ENCODE results near the gene EZH2. TPM values are rescaled to one million over a fixed set of nuclear protein-coding genes. Genes with fewer than 3 reads are reported as not detected.

The EZH2 gene
- total RNA-seq, 4 donors from 2014 or later = 1.0 to 3.7 (median 1.7) TPM

DNA sequence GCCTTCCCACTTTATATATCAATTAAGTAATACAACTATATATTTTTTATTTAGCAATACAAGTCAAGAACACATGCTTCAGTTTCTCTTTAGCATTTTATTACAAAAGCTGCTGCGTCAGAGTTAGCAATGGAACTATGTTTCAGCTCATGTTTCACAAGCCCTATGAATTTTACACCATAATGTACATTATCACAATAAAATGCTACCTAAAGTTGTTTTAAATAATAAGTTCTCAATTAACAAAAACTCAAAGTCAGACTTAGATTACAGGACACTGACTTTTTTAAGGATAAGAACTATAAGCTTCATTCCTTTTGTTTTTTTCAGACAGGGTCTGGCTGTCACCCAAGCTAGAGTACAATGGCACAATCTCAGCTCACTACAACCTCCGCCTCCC is 52.3 kb downstream of the EZH2 start:
- ATAC-seq = no peak
- H3K4me3 ChIP-seq = no peak overlapping the region
- in situ Hi-C loops (cut with MboI; ENCODE audit: low sequenced_read_pairs in 4 of 4) = no loop called here

DNA sequence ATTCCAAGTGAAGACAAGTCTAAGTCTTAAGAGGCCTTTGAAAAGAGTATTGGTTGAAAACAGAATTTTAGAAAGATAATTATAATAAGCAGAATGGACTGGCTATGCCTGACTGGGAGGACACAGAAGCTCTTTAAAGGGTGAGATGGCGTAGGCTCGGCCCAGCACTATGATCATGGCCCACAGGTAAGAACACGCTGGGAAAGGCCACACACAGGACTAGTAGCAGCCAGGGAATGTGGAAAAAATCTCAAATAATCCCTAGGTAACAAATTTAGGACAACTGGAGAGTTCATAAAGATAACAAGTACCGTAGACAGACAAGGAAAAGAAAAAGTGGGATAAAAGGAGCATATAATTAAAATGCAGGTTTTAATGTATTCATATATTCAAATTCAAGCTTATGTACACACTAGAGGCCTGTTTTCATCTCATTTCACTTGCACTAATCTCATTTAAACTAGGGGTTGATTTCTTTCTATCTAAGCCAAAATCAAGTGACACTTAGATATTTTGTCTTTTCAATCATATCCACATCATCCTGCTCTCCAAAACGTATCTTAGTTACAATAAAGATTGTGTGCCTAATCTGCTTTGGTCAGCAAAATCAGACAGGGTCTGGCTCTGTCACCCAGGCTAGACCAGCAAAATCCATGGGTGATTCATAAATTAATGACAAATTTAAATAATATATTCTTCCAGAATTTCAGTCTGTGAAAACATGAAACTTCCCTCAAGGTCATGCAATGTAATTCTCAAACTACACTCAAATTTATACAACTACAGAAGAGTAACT is 53.0 kb downstream of the EZH2 start:
- ATAC-seq = no peak
- in situ Hi-C loops (cut with MboI; ENCODE audit: low sequenced_read_pairs in 4 of 4) = no loop called here
- no peaks in the 10 kb centered on the region for H3K36me3 ChIP-seq
- no peak overlapping the region for H3K4me3 ChIP-seq
- H3K27ac ChIP-seq = no peak overlapping the region
- intact Hi-C loops (cut with DNase I; ENCODE audit: low total_unique reads) = no loop called here
- no peaks in the 10 kb centered on the region for H3K27me3 ChIP-seq
- TF ChIP-seq, protein P1, sequence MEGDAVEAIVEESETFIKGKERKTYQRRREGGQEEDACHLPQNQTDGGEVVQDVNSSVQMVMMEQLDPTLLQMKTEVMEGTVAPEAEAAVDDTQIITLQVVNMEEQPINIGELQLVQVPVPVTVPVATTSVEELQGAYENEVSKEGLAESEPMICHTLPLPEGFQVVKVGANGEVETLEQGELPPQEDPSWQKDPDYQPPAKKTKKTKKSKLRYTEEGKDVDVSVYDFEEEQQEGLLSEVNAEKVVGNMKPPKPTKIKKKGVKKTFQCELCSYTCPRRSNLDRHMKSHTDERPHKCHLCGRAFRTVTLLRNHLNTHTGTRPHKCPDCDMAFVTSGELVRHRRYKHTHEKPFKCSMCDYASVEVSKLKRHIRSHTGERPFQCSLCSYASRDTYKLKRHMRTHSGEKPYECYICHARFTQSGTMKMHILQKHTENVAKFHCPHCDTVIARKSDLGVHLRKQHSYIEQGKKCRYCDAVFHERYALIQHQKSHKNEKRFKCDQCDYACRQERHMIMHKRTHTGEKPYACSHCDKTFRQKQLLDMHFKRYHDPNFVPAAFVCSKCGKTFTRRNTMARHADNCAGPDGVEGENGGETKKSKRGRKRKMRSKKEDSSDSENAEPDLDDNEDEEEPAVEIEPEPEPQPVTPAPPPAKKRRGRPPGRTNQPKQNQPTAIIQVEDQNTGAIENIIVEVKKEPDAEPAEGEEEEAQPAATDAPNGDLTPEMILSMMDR (IDR thresholded peaks at IDR 0.05 in 4 of 5, conservative IDR thresholded peaks at IDR 0.05 in 1 of 5) = no peak
- TF ChIP-seq POLR2A (IDR thresholded peaks at IDR 0.05) = no peak
- no peaks in the 10 kb centered on the region for H3K4me1 ChIP-seq
- DNase-seq = no peak
- no peaks in the 10 kb centered on the region for H3K9me3 ChIP-seq

More for the DNA sequence above, 52.3 kb downstream of the EZH2 start:
- intact Hi-C loops (cut with DNase I; ENCODE audit: low total_unique reads) = no loop called here
- Histone ChIP-seq H3K27ac (no peak overlapping the region), H3K4me1 (no peaks in the 10 kb centered on the region), H3K36me3 (no peaks in the 10 kb centered on the region), H3K27me3 (no peaks in the 10 kb centered on the region), H3K9me3 (no peaks in the 10 kb centered on the region)
- TF ChIP-seq, protein P1 (IDR thresholded peaks at IDR 0.05 in 4 of 5, conservative IDR thresholded peaks at IDR 0.05 in 1 of 5) = no peak
- no peak for TF ChIP-seq POLR2A (IDR thresholded peaks at IDR 0.05)
- no peak for DNase-seq

DNA sequence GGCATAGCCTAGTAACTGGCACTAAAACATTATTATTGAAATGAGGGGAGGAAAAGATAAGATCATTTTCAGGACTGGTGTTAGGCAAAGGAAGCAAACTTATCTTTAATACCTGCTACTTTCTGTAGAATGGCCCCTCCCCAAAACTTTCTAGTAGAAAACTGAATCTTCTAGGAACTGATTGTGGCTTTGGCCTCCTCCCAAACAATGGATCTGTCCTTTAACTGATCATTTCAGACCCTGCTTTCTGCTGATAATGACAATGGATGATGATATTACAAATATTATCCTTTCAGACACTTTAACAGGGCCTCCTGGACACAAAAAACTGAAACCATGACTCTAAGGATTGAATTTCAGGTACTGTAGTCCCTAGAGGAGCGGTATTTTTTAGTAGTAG is 55.1 kb downstream of the EZH2 start:
- H3K4me3 ChIP-seq = no peak overlapping the region
- TF ChIP-seq POLR2A (IDR thresholded peaks at IDR 0.05) = no peak
- ATAC-seq (no peak), DNase-seq (no peak)
- H3K9me3 ChIP-seq = no peaks in the 10 kb centered on the region
- no peaks in the 10 kb centered on the region for H3K27me3 ChIP-seq
- intact Hi-C loops (cut with DNase I; ENCODE audit: low total_unique reads) = no loop called here
- H3K4me1 ChIP-seq = no peaks in the 10 kb centered on the region
- in situ Hi-C loops (cut with MboI; ENCODE audit: low sequenced_read_pairs in 4 of 4) = no loop called here
- no peak overlapping the region for H3K27ac ChIP-seq
- H3K36me3 ChIP-seq = no peaks in the 10 kb centered on the region

DNA sequence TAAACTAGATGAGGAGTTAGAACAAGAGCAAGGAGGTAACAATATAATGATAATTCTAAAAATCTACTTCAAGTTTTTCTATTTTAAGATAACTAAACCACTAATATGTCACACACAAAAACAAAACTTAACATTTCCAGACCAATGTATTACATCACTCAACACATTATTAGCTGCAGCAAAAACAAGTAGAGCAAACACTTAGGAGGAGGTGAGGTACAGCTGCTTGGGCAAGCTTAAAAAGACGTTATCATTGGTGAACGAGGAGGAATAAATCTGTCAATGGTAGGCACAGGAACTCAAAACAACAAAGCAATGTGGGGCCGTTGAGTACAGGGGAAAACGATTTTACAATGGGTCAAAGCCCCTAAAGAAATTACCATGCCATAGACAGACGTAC is 58.8 kb downstream of the EZH2 start:
- in situ Hi-C loops (cut with MboI; ENCODE audit: low sequenced_read_pairs in 4 of 4) (no loop called here), intact Hi-C loops (cut with DNase I; ENCODE audit: low total_unique reads) (no loop called here)
- ATAC-seq (no peak), DNase-seq (no peak)
- Histone ChIP-seq H3K27me3 (no peaks in the 10 kb centered on the region), H3K4me3 (no peak overlapping the region), H3K9me3 (no peaks in the 10 kb centered on the region), H3K4me1 (no peaks in the 10 kb centered on the region), H3K27ac (no peak overlapping the region), H3K36me3 (no peaks in the 10 kb centered on the region)
- TF ChIP-seq, protein P1 (IDR thresholded peaks at IDR 0.05 in 4 of 5, conservative IDR thresholded peaks at IDR 0.05 in 1 of 5) = no peak
- no peak for TF ChIP-seq POLR2A (IDR thresholded peaks at IDR 0.05)

DNA sequence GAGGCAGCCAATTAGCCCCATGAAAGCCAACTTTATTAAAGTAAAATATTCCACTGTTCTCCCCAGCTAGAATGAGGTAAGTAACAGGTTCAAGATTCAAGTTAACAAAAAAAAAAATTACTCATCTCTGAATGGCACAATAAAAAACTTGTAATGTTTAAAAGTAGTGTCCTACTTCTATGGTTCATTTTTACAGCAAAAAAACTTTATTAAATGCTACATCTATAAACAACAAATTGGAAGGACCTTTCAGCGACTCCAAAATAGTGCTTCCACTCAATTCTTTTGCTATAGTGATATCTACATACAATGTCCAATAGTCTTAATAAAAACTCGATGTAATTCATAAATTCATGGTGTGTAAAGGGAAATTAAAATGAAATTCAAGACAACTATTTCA is 59.2 kb downstream of the EZH2 start:
- ATAC-seq (no peak), DNase-seq (no peak)
- Histone ChIP-seq H3K4me1 (no peaks in the 10 kb centered on the region), H3K4me3 (no peak overlapping the region), H3K27me3 (no peaks in the 10 kb centered on the region), H3K27ac (no peak overlapping the region), H3K9me3 (no peaks in the 10 kb centered on the region), H3K36me3 (no peaks in the 10 kb centered on the region)
- TF ChIP-seq, protein P1 (IDR thresholded peaks at IDR 0.05 in 4 of 5, conservative IDR thresholded peaks at IDR 0.05 in 1 of 5) = no peak
- TF ChIP-seq POLR2A (IDR thresholded peaks at IDR 0.05) = no peak
- in situ Hi-C loops (cut with MboI; ENCODE audit: low sequenced_read_pairs in 4 of 4) = no loop called here
- intact Hi-C loops (cut with DNase I; ENCODE audit: low total_unique reads) = no loop called here
